GM10248 (cell line): ENCODE data around the gene BCAS4.

ENCODE experiments used
- CTCF ChIA-PET: fragments of 300-600 bp; sonication (Branson Sonifier 250); formaldehyde crosslinking; extraction: SDS; loops from one replicate; lab custom pipeline; 2021; ENCODE audit warnings: antibody characterized with exemption; lab: Yijun Ruan, JAX
- POLR2A ChIA-PET: fragments of 350-650 bp; sonication (Branson Sonifier 250); formaldehyde crosslinking; extraction: SDS; loops from one replicate; lab custom pipeline; 2020; ENCODE audit warnings: antibody characterized with exemption; lab: Yijun Ruan, JAX
- DNase-seq: peaks from one replicate; pipeline ENCODE4 v3.0.0; 2012; ENCODE audit errors: extremely low spot score
- TF ChIP-seq, protein P1 (sequence below): IDR thresholded peaks from 2 replicates; pipeline ENCODE4 v1.5.1; 2012; ENCODE audit warnings: mild to moderate bottlenecking, low read depth; ENCODE audit errors: extremely low read depth, missing control alignments, control extremely low read depth

BCAS4 gene

DNA sequence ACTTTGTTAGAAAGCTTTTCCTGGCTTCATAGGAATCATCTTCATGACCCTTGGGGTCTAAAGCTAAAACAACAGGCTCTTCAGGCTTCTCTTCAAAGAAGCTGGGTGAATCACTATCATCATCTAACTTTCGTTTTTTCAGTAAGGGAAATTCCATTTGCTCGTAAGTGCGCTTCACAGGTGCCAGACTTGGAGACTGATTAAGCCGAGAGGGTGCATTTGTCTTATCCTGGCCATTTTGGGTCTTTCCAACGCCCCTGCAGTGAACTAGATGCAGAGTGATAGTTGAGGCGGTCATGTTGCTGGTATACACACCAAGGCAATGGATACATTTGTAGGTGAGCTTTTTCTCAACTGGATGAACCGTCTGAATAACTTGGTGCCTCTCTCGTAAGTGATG is 97.5 kb downstream of the BCAS4 start:
- TF ChIP-seq, protein P1, sequence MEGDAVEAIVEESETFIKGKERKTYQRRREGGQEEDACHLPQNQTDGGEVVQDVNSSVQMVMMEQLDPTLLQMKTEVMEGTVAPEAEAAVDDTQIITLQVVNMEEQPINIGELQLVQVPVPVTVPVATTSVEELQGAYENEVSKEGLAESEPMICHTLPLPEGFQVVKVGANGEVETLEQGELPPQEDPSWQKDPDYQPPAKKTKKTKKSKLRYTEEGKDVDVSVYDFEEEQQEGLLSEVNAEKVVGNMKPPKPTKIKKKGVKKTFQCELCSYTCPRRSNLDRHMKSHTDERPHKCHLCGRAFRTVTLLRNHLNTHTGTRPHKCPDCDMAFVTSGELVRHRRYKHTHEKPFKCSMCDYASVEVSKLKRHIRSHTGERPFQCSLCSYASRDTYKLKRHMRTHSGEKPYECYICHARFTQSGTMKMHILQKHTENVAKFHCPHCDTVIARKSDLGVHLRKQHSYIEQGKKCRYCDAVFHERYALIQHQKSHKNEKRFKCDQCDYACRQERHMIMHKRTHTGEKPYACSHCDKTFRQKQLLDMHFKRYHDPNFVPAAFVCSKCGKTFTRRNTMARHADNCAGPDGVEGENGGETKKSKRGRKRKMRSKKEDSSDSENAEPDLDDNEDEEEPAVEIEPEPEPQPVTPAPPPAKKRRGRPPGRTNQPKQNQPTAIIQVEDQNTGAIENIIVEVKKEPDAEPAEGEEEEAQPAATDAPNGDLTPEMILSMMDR: no peak
- POLR2A ChIA-PET: no interaction called here
- DNase-seq: no peak
- CTCF ChIA-PET: interaction anchor here (1.0 to 2.4 kb wide), 6 partner anchors 18 to 104 kb away, joined by 3 to 11 read pairs (median 4); partner anchors contain the start of genes ADNP and BCAS4

DNA sequence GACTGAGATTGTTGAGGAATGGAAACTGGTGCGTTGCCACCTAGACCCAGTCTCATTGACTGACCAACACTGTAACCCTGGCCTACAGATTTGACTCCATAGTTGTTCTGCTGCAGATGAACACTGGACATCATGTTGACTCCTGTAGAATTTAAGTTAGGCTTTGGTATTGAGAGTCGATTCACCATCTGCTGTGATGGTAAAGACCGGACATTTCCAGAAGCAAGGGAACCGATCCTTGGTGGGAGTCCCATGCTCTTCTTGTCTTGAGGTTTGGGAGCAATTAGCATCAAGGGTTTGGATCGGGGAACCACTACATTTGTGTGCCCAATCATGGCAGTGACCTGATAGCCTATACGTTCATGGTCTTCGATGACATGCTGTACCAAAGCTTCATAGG is 98.8 kb downstream of the BCAS4 start:
- TF ChIP-seq, protein P1: no peak
- DNase-seq: no peak
- CTCF ChIA-PET: interaction anchor here (1.2 to 1.5 kb wide), 3 partner anchors 9 to 38 kb away, joined by 3 read pairs; partner anchors contain the start of gene ADNP
- POLR2A ChIA-PET: no interaction called here

DNA sequence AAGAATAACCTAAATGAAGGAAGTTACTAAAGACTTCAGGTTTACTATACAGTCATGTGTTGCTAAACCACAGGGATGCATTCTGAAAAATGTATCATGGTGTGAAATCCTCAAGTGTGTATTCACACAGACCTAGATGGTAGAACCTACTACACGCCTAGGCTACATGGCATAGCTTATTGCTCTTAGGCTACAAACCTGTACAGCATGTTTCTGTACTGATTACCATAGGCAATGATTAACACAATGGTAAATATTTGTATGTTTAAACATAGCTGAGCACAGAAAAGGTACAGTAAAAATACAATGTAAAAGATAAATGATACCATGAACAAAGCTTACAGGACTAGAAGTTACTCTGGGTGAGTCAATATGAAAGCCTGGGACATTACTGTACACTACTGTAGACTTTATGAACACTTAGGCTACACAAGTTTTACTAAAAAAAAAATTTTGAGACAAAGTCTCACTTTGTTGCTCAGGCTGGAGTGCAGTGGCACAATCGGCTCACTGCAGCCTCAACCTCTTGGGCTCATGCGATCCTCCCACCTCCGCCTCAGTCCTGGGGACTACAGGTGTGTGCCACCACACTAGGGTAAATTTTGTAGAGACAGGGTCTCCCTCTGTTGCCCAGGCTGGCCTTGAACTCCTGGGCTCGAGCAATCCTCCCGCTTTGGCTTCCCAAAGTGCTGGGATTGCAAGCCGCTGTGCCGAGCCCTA is 100.4 kb downstream of the BCAS4 start:
- ChIA-PET CTCF (interaction anchor here (0.6 to 1.5 kb wide), 11 partner anchors 8 to 146 kb away, joined by 3 to 6 read pairs (median 3); partner anchors contain the start of gene BCAS4), POLR2A (no interaction called here)

DNA sequence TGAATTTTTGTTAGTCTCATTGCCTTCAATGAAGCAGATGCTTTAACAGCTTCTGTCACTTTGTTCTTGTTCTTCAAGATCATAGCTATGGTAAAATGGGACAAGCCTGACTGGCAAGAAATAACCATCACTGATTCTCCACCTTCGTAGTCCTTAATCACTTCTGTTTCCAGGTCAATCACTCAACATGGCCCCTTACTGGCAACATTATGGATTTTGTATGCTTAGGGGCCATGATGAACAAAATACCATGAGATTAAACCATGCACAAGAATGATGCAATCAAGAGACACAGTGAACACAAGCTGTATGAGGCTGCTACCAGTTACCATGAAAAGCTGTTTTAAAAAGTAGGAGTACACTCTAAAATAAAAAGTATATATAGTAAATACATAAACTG is 103.6 kb downstream of the BCAS4 start:
- ChIA-PET CTCF (interaction anchor here (1.0 to 2.6 kb wide), 6 partner anchors 14 to 104 kb away, joined by 3 to 7 read pairs (median 5); partner anchors contain the start of gene BCAS4), POLR2A (no interaction called here)
- DNase-seq: no peak
- TF ChIP-seq, protein P1: no peak

More for the DNA sequence above, 100.4 kb downstream of the BCAS4 start:
- DNase-seq: no peak
- TF ChIP-seq, protein P1: no peak

DNA sequence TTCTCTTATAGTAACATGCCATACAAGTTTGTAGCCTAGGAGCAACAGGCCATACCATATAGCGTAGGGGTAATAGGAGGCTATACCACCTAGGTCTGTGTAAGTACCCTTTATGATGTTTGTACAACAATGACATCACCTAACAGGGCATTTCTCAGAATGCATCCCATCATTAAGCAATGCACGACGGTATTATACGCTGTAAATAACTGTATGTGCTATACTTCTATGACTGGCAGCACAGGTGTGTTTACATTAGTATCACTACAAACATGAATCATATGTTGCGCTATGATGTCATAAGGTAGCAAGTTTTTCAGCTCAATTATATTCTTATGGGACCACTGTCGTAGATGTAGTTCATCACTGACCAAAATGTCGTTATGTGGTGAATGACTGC is 105.4 kb downstream of the BCAS4 start:
- TF ChIP-seq, protein P1: no peak
- ChIA-PET CTCF (interaction anchor here (0.9 to 2.6 kb wide), 3 partner anchors 16 to 31 kb away, joined by 3 to 7 read pairs (median 3); partner anchors contain the start of gene ADNP), POLR2A (no interaction called here)
- no peak for DNase-seq

DNA sequence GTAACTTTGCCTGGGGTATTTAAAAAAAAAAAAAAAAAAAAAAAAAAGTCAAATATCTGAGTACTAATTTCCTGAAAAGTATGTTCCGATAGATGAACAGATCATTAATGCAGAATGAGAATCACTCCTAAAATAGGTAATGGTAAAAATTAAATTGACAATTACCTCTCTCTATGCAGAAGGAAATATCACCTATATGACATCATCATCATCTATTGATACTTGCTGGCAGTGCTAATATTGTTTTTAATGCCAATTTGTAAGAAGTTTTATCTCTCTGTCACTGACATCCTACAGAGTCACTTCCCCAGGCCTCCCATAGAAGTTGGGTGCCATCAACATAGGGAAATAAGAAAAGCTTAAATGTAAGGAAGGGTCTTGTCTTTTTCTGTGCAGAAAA is 106.4 kb downstream of the BCAS4 start:
- POLR2A ChIA-PET: no interaction called here
- CTCF ChIA-PET: interaction anchor here (1.7 kb wide), 1 partner anchor 15 kb away, joined by 3 read pairs; no protein-coding TSS in a partner anchor
- TF ChIP-seq, protein P1: no peak
- no peak for DNase-seq
